ENCODE data around the gene DNAAF5.
"Not testable (repeated sequence)": the region's sequence is repeated elsewhere in the genome, so short reads cannot be mapped to it uniquely, and the experiment has no call there.

The DNAAF5 gene

DNA sequence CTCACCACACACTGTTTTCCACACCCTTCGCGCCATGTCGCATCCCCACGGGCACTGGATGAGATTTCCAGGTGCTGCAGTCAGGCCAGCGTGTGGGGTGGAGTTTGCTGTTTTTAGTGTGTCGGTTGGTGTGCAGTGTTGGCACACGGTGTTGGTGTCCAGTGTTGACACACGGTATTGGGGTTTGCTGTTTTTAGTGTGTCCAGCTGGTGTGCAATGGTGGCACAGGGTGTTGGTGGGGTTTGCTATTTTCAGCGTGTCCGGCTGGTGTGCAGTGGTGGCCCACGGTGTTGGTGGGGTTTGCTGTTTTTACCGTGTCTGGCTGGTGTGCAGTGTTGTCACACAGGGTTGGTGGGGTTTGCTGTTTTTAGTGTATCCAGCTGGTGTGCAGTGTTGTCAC lies 20.7 kb downstream of the DNAAF5 start:
- no peak for DNase-seq (ENCODE audit: low read depth)

- no peak for DNase-seq (ENCODE audit: low read depth)
Measured at GRCh38 chr7:748446-748845, 21.9 kb downstream of the DNAAF5 start.

- no peak for DNase-seq (ENCODE audit: low read depth)
Measured at GRCh38 chr7:749140-749551, 22.6 kb downstream of the DNAAF5 start.

- no peak for DNase-seq (ENCODE audit: low read depth)
Measured at GRCh38 chr7:750111-750905, 23.8 kb downstream of the DNAAF5 start.

DNA sequence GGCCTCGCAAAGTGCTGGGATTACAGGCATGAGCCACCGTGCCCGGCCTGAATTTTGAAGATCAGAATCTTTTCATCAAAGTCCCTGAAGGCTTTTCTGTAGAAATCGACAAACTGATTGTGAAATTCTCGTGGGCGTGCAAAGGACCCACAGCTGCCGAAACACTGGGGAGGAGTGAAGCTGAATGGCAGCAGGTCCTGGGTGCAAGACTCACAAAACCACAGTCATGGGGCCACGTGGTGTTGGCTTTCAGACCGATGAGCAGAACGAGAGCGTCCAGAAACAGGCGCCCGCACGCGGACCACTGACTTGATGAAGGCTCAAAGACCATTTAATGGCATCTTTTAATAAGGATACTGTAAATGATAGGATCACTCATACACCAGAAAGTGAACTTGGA lies 25.3 kb downstream of the DNAAF5 start:
- DNase-seq (ENCODE audit: low read depth), result no peak

- DNase-seq (ENCODE audit: low read depth), result not testable (repeated sequence)
Measured at GRCh38 chr7:752256-752655, 25.8 kb downstream of the DNAAF5 start.

GRCh38 chr7:753190-753589 lies 26.7 kb downstream of the DNAAF5 start:
- no peak for DNase-seq (ENCODE audit: low read depth)

GRCh38 chr7:754531-755412 lies 28.3 kb downstream of the DNAAF5 start:
- DNase-seq (ENCODE audit: low read depth), result no peak

GRCh38 chr7:755413-755805 lies 28.9 kb downstream of the DNAAF5 start:
- no peak for DNase-seq (ENCODE audit: low read depth)

DNA sequence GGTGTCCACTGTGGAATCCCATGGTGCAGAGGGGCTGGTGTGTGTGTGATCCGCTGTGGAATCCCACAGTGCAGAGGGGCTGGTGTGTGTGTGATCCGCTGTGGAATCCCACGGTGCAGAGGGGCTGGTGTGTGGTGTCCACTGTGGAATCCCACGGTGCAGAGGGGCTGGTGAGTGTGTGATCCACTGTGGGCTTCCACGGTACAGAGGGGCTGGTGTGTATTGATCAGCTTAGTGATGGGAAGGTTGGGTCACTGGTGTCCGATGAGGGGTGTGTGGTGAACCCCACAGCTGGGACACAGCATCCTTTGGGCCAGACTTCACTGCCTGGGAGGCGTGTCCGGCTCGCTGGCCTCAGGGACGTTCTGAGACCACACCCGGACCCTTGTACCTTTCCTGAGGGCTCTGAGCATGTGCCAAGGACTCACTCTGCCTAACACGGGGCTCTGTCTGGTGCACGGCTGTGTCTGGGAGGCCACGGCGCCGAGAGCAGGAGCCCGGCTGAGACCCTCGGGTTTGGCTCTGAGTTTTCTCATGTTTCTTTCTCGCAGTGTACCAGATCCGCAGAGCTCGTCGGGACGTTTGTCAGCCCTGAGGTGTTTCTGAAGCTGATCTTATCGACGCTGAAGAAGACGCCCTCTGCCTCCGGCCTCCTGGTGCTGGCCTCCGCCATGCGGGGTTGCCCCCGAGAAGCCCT lies 29.9 kb downstream of the DNAAF5 start:
- no peak for DNase-seq (ENCODE audit: low read depth)

- no peak for DNase-seq (ENCODE audit: low read depth)
Measured at GRCh38 chr7:756928-757560, 30.5 kb downstream of the DNAAF5 start.

GRCh38 chr7:757741-758163 lies 31.3 kb downstream of the DNAAF5 start:
- no peak for DNase-seq (ENCODE audit: low read depth)

DNA sequence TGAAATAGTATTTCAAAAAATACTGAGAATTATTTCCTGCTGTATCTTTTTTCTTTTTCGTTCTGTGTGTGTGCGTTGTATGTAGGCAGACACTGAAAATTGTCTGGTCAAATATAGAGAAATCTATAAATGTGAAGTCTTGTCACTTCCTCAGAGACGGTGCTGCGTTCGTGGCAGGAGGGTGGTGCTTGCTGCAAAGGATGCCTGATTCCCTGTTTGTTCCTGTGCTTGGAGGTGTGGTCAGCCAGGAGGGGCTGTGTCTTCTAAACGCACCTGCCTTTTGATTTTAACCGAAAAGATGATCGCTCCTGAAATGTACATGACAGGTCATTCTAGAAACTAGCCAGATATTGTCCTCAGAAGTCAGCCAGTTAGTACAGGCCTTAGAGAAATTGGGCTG lies 33.1 kb downstream of the DNAAF5 start:
- DNase-seq (ENCODE audit: low read depth), result no peak

DNA sequence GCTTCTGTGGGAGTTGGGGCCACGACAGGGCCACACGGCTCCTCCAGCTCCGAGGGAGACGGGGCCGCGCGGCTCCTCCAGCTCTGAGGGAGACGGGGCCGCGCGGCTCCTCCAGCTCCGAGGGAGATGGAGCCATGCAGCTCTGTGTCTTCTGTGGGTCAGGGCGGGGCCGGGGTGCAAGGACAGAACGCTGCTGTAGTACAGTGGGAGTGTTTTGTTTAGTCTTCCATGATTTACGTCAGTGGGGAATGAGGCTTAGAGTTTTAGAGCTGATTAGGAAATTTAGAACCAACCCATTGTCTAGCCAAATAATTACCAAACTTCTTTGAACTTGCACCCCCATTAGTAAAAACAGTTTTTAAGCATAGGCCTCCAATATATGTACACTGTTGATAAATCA lies 33.5 kb downstream of the DNAAF5 start:
- no peak for DNase-seq (ENCODE audit: low read depth)

GRCh38 chr7:761101-761500 lies 34.6 kb downstream of the DNAAF5 start:
- no peak for DNase-seq (ENCODE audit: low read depth)

DNA sequence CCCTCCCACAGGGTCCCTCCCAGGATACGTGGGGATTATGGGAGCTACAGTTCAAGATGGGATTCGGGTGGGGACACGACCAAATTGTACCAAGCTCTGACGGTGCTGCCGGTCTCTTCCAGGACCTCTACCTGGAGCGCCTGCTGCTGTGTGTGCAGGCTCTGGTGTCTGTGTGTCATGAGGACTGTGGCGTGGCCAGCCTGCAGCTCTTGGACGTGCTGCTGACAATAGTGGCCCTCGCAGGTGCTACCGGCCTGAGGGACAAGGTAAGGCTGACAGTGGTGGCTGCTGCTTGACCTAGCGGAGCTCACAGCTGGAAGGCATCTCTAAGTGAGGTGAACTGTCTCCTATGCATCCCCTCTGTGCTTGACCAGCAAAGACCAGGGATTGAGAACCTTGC lies 35.1 kb downstream of the DNAAF5 start:
- no peak for DNase-seq (ENCODE audit: low read depth)

- DNase-seq (ENCODE audit: low read depth), result no peak
Measured at GRCh38 chr7:762885-763284, 36.4 kb downstream of the DNAAF5 start.

GRCh38 chr7:763762-764161 lies 37.3 kb downstream of the DNAAF5 start:
- no peak for DNase-seq (ENCODE audit: low read depth)

DNA sequence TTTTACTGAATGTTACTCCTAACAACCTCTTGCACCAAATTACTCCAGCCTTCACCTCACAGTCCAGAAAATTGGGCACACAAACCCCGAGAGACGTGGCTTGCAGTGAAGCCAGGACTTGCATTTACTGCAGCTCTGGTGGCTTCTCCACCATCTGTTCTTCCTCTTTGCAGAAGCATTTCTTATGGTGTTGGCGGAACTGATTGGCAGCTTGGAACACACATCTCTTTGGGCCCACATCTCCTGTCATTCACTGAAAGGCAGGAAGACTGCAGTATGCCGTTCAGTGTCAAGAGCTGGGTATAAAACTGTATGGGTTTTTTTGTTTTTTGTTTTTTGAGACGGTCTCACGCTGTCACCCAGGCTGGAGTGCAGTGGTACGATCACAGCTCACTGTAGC lies 38.9 kb downstream of the DNAAF5 start:
- DNase-seq (ENCODE audit: low read depth), result no peak

DNA sequence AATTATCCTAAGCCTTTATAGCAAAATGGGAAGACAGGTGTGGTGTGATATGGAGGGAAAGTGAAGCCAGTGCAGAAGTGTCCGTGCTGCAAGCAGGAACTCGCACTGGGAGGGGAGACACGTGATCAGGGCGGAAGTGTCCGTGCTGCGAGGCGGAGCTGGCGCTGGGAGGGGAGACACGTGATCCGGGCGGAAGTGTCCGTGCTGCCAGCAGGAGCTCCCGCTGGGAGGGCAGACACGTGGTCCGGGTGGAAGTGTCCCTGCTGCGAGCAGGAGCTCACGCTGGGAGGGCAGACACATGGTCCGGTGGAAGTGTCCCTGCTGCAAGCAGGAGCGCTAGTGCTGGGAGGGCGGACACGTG lies 41.1 kb downstream of the DNAAF5 start:
- no peak for DNase-seq (ENCODE audit: low read depth)

DNA sequence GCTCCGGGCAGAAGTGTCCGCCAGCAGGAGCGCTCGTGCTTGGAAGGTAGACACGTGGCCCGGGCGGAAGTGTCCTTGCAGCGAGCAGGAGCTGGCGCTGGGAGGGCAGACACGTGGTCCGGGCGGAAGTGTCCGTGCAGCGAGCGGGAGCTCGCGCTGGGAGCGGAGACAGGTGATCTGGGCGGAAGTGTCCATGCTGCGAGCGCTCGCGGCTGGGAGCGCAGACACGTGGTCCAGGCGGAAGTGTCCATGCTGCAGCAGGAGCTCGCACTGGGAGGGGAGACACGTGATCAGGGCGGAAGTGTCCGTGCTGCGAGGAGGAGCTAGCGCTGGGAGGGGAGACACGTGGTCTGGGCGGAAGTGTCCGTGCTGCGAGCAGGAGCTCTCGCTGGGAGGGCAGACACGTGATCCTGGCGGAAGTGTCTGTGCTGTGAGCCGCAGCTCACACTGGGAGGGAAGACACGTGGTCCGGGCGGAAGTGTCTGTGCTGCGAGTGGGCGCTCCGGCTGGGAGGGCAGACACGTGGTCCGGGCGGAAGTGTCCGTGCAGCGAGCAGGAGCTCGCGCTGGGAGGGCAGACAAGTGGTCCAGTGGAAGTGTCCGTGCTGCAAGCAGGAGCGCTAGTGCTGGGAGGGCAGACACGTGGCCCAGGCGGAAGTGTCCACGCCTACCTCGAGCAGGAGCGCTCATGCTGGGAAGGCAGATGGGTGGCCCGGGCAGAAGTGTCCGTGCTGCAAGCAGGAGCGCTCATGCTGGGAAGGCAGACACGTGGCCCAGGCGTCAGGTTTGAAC lies 41.6 kb downstream of the DNAAF5 start:
- DNase-seq (ENCODE audit: low read depth), result peak; percentile 47
